Measurements from ENCODE around the gene KRTAP4-2. TPM values are rescaled to one million over a fixed set of nuclear protein-coding genes. Genes with fewer than 3 reads are reported as not detected.

KRTAP4-2 gene
- not detected in 2 replicates for total RNA-seq

DNA sequence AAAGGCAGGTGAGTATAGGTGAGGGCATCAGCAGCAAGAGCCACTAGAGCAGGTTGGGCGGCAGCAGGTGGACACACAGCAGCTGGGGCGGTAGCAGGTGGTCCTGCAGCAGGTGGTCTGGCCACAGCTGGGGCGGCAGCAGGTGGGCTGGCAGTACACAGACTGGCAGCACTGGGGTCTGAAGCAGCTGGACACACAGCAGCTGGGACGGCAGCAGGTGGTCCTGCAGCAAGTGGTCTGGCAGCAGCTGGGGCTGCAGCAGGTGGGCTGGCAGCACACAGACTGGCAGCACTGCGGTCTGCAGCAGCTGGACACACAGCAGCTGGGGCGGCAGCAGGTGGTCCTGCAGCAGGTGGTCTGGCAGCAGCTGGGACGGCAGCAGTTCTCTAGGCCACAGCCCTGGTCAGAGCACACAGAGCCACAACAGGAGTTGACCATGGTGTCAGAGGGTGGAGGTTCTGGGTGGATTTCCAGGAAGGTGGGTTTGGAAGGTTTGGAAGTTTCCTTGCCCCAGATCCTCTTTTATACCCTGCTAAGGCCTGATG lies at the start of gene KRTAP4-2:
KRTAP4-2 (minus strand) TSS at position 495 of the 545 bp plus-strand sequence; CDS start at position 438, 57 bp downstream.

DNA sequence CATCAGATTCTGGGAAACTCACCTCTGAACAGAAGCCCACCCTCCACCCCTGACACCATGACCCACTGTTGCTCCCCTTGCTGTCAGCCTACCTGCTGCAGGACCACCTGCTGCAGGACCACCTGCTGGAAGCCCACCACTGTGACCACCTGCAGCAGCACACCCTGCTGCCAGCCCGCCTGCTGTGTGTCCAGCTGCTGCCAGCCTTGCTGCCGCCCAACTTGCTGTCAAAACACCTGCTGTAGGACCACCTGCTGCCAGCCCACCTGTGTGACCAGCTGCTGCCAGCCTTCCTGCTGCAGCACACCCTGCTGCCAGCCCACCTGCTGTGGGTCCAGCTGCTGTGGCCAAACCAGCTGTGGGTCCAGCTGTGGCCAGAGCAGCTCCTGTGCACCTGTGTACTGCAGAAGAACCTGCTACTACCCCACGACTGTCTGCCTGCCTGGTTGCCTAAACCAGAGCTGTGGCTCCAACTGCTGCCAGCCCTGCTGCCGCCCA lies 48.6 kb upstream of the KRTAP4-2 start, which contains the start of gene KRTAP9-2:
KRTAP9-2 (plus strand) TSS at position 51 of the 498 bp plus-strand sequence; CDS start at position 58, 7 bp downstream.

DNA sequence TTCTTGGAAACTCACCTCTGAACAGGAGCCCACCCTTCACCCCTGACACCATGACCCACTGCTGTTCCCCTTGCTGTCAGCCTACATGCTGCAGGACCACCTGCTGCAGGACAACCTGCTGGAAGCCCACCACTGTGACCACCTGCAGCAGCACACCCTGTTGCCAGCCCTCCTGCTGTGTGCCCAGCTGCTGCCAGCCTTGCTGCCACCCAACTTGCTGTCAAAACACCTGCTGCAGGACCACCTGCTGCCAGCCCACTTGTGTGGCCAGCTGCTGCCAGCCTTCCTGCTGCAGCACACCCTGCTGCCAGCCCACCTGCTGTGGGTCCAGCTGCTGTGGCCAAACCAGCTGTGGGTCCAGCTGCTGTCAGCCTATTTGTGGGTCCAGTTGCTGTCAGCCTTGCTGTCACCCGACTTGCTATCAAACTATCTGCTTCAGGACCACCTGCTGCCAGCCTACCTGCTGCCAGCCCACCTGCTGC lies 11.9 kb upstream of the KRTAP4-2 start, which contains the start of gene KRTAP9-1:
KRTAP9-1 (plus strand) TSS at position 51 of the 482 bp plus-strand sequence; CDS start at position 51, 0 bp downstream.

DNA sequence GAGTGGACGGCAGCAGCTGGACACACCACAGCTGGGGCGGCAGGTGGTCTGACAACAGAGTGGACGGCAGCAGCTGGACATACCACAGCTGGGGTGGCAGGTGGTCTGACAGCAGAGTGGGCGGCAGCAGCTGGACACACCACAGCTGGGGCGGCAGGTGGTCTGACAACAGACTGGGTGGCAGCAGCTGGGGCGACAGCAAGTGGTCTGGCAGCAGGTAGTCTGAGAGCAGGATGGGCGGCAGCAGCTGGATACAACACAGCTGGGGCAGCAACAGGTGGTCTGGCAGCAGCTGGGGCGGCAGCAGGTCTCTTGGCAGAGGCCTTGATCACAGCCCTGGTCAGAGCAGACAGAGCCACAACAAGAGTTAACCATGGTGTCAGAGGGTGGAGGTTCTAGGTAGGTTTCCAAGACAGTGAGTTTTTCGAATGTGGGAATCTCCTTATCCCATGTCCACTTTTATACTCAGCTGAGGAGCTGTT lies 6.5 kb upstream of the KRTAP4-2 start, which contains the start of gene KRTAP4-1:
KRTAP4-1 (minus strand) TSS at position 432 of the 482 bp plus-strand sequence; CDS start at position 375, 57 bp downstream.

DNA sequence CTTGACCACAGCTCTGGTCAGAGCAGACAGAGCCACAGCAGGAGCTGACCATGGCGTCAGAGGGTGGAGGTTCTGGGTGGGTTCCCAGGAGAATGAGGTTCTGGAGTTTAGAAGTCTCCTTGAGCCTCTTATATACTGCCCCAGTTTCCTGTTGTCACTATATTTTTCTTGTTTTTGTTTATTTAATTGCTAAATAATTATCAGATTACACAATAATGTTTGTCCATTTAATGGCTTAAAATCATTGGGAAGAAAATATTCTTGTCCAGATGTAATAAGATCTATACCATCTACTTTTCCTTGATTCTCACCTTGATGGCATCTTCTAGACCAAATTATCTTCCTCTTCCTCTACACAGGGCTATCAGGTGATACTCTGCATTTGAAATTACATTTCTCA lies 9.9 kb downstream of the KRTAP4-2 start, which contains the start of gene KRTAP4-3:
KRTAP4-3 (minus strand) TSS at position 101 of the 400 bp plus-strand sequence; CDS start at position 52, 49 bp downstream.

DNA sequence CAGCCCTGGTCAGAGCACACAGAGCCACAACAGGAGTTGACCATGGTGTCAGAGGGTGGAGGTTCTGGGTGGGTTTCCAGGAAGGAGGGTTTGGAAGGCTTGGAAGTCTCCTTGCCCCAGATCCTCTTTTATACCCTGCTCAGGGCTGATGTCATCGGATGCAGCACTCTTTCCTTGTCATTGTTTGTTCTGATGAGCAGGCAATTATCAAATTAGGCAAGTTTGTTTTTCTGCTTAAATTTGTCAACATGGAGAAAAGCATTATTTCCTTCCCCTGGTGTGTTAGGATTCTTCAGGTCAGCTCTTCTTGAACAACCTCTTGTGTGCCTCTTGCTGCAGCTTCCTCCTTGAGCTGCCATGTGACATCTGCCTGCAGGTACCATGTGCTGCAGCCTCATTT lies 17.4 kb downstream of the KRTAP4-2 start, which contains the start of gene KRTAP4-4:
KRTAP4-4 (minus strand) TSS at position 101 of the 400 bp plus-strand sequence; CDS start at position 44, 57 bp downstream.

DNA sequence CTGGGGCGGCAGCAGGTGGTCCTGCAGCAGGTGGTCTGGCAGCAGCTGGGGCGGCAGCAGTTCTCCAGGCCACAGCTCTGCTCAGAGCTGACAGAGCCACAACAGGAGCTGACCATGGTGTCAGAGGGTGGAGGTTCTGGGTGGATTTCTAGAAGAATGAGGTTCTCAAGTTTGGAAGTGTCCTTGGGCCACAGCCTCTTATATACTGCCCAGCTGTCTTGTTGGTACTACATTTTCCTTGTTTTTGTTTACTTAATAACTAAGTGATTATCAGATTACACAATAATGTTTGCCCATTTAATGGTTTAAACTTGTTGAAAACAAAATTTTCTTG lies 28.4 kb downstream of the KRTAP4-2 start, which contains the start of gene KRTAP4-5:
KRTAP4-5 (minus strand) TSS at position 174 of the 334 bp plus-strand sequence; CDS start at position 116, 58 bp downstream.

DNA sequence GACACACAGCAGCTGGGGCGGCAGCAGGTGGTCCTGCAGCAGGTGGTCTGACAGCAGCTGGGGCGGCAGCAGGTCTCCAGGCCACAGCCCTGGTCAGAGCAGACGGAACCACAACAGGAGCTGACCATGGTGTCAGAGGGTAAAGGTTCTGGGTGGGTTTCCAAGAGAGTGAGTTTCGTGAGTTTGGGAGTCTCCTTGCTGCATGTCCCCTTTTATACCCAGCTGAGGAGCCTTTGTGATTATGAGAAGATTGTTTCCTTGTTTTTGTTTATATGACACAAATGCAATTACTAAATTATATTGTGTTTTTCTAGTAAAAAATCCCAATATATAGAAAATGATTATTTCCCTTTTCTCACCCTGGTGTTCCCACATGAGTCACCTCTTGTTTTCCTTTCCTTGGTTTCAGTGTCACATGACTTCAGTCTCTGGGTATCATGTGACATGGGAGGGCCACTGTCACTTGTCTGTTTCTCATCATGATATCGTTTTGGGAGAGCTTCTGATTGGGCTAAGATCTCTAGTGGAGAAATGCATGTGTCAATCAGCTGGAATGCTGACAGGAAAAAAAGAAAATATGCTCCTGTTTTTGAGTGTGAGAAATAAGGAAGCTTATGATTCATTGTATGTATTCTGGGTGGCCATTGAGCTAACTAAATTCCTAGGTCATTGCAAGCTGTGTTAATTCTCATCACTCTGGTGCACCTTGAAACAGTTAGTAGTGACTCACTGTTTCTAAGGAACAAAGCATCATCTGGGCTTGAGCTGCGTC lies 37.5 kb downstream of the KRTAP4-2 start, which contains the start of gene KRTAP4-6:
KRTAP4-6 (minus strand) TSS at position 185 of the 772 bp plus-strand sequence; CDS start at position 128, 57 bp downstream.

Small RNA genes lying within 50 kb of the gene (small RNA-seq; reads per million reads assigned to genes)
- gene KRTAP4-17P: not detected

Other genes starting within 250 kb of the KRTAP4-2 start
- gene KRT23, start 240.6 kb downstream of the KRTAP4-2 start, total RNA-seq: 0.16 and 0.85 TPM in 2 replicates
- not detected in 2 replicates for gene KRT39, start 211.3 kb downstream of the KRTAP4-2 start, total RNA-seq
- not detected in 2 replicates for gene KRT40, start 193.9 kb downstream of the KRTAP4-2 start, total RNA-seq
- gene KRTAP3-3, start 184.1 kb downstream of the KRTAP4-2 start, total RNA-seq: not detected in 2 replicates
- gene KRTAP3-2, start 178.3 kb downstream of the KRTAP4-2 start, total RNA-seq: not detected in 2 replicates
- gene KRTAP3-1, start 169.1 kb downstream of the KRTAP4-2 start, total RNA-seq: not detected in 2 replicates
- gene KRTAP1-5, start 151.0 kb downstream of the KRTAP4-2 start, total RNA-seq: 1.5 and 6.0 TPM in 2 replicates
- not detected in 2 replicates for gene KRTAP1-4, start 148.0 kb downstream of the KRTAP4-2 start, total RNA-seq
- gene KRTAP1-3, start 143.3 kb downstream of the KRTAP4-2 start, total RNA-seq: not detected in 2 replicates
- gene KRTAP1-1, start 136.8 kb downstream of the KRTAP4-2 start, total RNA-seq: not detected in 2 replicates
- gene KRTAP2-1, start 130.9 kb downstream of the KRTAP4-2 start, total RNA-seq: not detected in 2 replicates
- gene KRTAP2-2, start 123.0 kb downstream of the KRTAP4-2 start, total RNA-seq: not detected in 2 replicates
- not detected in 2 replicates for gene KRTAP2-3, start 118.1 kb downstream of the KRTAP4-2 start, total RNA-seq
- not detected in 2 replicates for gene KRTAP2-4, start 112.3 kb downstream of the KRTAP4-2 start, total RNA-seq
- gene KRTAP4-7, start 94.1 kb downstream of the KRTAP4-2 start, total RNA-seq: not detected in 2 replicates
- gene KRTAP4-8, start 80.1 kb downstream of the KRTAP4-2 start, total RNA-seq: not detected in 2 replicates
- gene KRTAP4-16, start 76.0 kb downstream of the KRTAP4-2 start, total RNA-seq: not detected in 2 replicates
- gene KRTAP4-9, start 72.8 kb downstream of the KRTAP4-2 start, total RNA-seq: not detected in 2 replicates
- not detected in 2 replicates for gene KRTAP4-11, start 59.8 kb downstream of the KRTAP4-2 start, total RNA-seq
- not detected in 2 replicates for gene KRTAP4-12, start 54.0 kb downstream of the KRTAP4-2 start, total RNA-seq
- gene KRTAP4-6, start 37.7 kb downstream of the KRTAP4-2 start, total RNA-seq: not detected in 2 replicates
- not detected in 2 replicates for gene KRTAP4-5, start 28.4 kb downstream of the KRTAP4-2 start, total RNA-seq
- gene KRTAP4-4, start 17.5 kb downstream of the KRTAP4-2 start, total RNA-seq: not detected in 2 replicates
- not detected in 2 replicates for gene KRTAP4-3, start 10.0 kb downstream of the KRTAP4-2 start, total RNA-seq
- not detected in 2 replicates for gene KRTAP4-1, start 6.7 kb upstream of the KRTAP4-2 start, total RNA-seq
- not detected in 2 replicates for gene KRTAP9-1, start 11.7 kb upstream of the KRTAP4-2 start, total RNA-seq
- not detected in 2 replicates for gene KRTAP9-2, start 48.4 kb upstream of the KRTAP4-2 start, total RNA-seq
- not detected in 2 replicates for gene KRTAP9-3, start 54.2 kb upstream of the KRTAP4-2 start, total RNA-seq
- gene KRTAP9-8, start 59.8 kb upstream of the KRTAP4-2 start, total RNA-seq: not detected in 2 replicates
- gene KRTAP9-4, start 71.5 kb upstream of the KRTAP4-2 start, total RNA-seq: not detected in 2 replicates
- not detected in 2 replicates for gene KRTAP9-9, start 77.2 kb upstream of the KRTAP4-2 start, total RNA-seq
- not detected in 2 replicates for gene KRTAP9-6, start 87.2 kb upstream of the KRTAP4-2 start, total RNA-seq
- gene KRTAP9-7, start 97.5 kb upstream of the KRTAP4-2 start, total RNA-seq: not detected in 2 replicates
- gene KRTAP29-1, start 124.6 kb upstream of the KRTAP4-2 start, total RNA-seq: not detected in 2 replicates
- gene KRTAP16-1, start 131.1 kb upstream of the KRTAP4-2 start, total RNA-seq: not detected in 2 replicates
- gene KRTAP17-1, start 137.5 kb upstream of the KRTAP4-2 start, total RNA-seq: not detected in 2 replicates
- not detected in 2 replicates for gene KRT33A, start 172.6 kb upstream of the KRTAP4-2 start, total RNA-seq
- gene KRT33B, start 191.6 kb upstream of the KRTAP4-2 start, total RNA-seq: not detected in 2 replicates
- gene KRT34, start 204.1 kb upstream of the KRTAP4-2 start, total RNA-seq: 0.16 TPM in 1 of 2 replicates, not detected in the other
- not detected in 2 replicates for gene KRT31, start 219.4 kb upstream of the KRTAP4-2 start, total RNA-seq
- not detected in 2 replicates for gene KRT37, start 246.4 kb upstream of the KRTAP4-2 start, total RNA-seq